ENCODE results near the gene PPP1R2B.

GRCh38 chr5:156819967-156820581 is 30.0 kb upstream of the PPP1R2B start:
- TF ChIP-seq ZNF281 (CRISPR knock-in tag; IDR thresholded peaks at IDR 0.05) (no peak), NR1H2 (CRISPR knock-in tag; IDR thresholded peaks at IDR 0.05) (no peak), NR2C2 (CRISPR knock-in tag; IDR thresholded peaks at IDR 0.05) (no peak), ETV6 (CRISPR knock-in tag; IDR thresholded peaks at IDR 0.05) (peak; percentile 42; the same call in 1 of the 2 replicates), JUN (CRISPR knock-in tag; IDR thresholded peaks at IDR 0.05) (no peak), SMAD3 (CRISPR knock-in tag; IDR thresholded peaks at IDR 0.05; ENCODE audit: borderline replicate concordance) (no peak), ZNF396 (CRISPR knock-in tag; IDR thresholded peaks at IDR 0.05; ENCODE audit: borderline replicate concordance) (no peak)
- TF ChIP-seq, protein P1, sequence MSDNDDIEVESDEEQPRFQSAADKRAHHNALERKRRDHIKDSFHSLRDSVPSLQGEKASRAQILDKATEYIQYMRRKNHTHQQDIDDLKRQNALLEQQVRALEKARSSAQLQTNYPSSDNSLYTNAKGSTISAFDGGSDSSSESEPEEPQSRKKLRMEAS (CRISPR knock-in tag; IDR thresholded peaks at IDR 0.05), result no peak
